Muscle of back (tissue), 11 donors: ENCODE data around the gene TMEM82. TPM values are rescaled to one million over a fixed set of nuclear protein-coding genes. Genes with fewer than 3 reads are reported as not detected.

Source experiments
- DNase-seq, 3 donors: peaks; one replicate each; pipeline versions ENCODE4 v3.0.0 to v3.0.0-alpha.2; 2013
- polyA plus RNA-seq, 10 donors: library from polyadenylated mRNA; unstranded; fragments of 120-200 nt; gene quantifications; one replicate each; pipeline ENCODE4 v1.2.1, GENCODE V29; 2013; ENCODE audit not compliant: insufficient read length in 10 of 10

The TMEM82 gene
- polyA plus RNA-seq, 10 donors: not detected

GRCh38 chr1:15755646-15756040, 13.3 kb downstream of the TMEM82 start:
- DNase-seq: no peak

- no peak for DNase-seq
Measured at GRCh38 chr1:15756143-15757015, 14.1 kb downstream of the TMEM82 start.

GRCh38 chr1:15757016-15757543, 14.8 kb downstream of the TMEM82 start:
- no peak for DNase-seq

- peak in 1 of 3 donors; percentile 50 for DNase-seq
Measured at GRCh38 chr1:15757575-15758342, 15.5 kb downstream of the TMEM82 start.

GRCh38 chr1:15758343-15758931, 16.1 kb downstream of the TMEM82 start, which contains the start of gene FBLIM1:
Gene FBLIM1 (plus strand): TSS chr1:15758795. CDS start chr1:15764984, 6,189 bp downstream.
- DNase-seq: no peak

GRCh38 chr1:15758953-15759661, 16.8 kb downstream of the TMEM82 start:
- DNase-seq: peak in 2 of 3 donors; percentile 32 to 66

GRCh38 chr1:15760520-15761211, 18.4 kb downstream of the TMEM82 start:
- DNase-seq: peak in 2 of 3 donors; percentile 31 to 53

- no peak for DNase-seq
Measured at GRCh38 chr1:15761366-15762128, 19.2 kb downstream of the TMEM82 start.

- no peak for DNase-seq
Measured at GRCh38 chr1:15762546-15762945, 20.2 kb downstream of the TMEM82 start.

GRCh38 chr1:15764269-15764764, 22.0 kb downstream of the TMEM82 start:
- no peak for DNase-seq

GRCh38 chr1:15764890-15765289, 22.6 kb downstream of the TMEM82 start:
- no peak for DNase-seq

GRCh38 chr1:15765495-15766194, 23.3 kb downstream of the TMEM82 start:
- DNase-seq: no peak

GRCh38 chr1:15767941-15768340, 25.6 kb downstream of the TMEM82 start:
- no peak for DNase-seq

- no peak for DNase-seq
Measured at GRCh38 chr1:15768388-15768787, 26.1 kb downstream of the TMEM82 start.

GRCh38 chr1:15770313-15770962, 28.1 kb downstream of the TMEM82 start:
- no peak for DNase-seq

GRCh38 chr1:15771836-15772515, 29.7 kb downstream of the TMEM82 start:
- DNase-seq: no peak

- DNase-seq: no peak
Measured at GRCh38 chr1:15775706-15776105, 33.4 kb downstream of the TMEM82 start.
